Endothelial cell of umbilical vein (primary cell): ENCODE measurements around the gene ZNF786. TPM values are rescaled to one million over a fixed set of nuclear protein-coding genes. Genes with fewer than 3 reads are reported as not detected.
"Not testable (repeated sequence)": the region's sequence is repeated elsewhere in the genome, so short reads cannot be mapped to it uniquely, and the experiment has no call there.

Experiments used
- BruUV-seq: library from RNA; stranded (reverse); fragments of 400-500 nt; replicated peaks from 2 replicates; lab custom pipeline; 2021; lab: Mats Ljungman, UMichigan
- CTCF ChIA-PET: fragments of 300-600, 350-600 bp; sonication (Branson Sonifier 250); formaldehyde crosslinking; loops from one replicate; lab custom pipeline; 2021; ENCODE audit warnings: antibody characterized with exemption, inconsistent platforms; lab: Charles Lee
- POLR2A ChIA-PET: fragments of 300-600, 350-600 bp; sonication (Branson Sonifier 250); formaldehyde crosslinking; loops from one replicate; lab custom pipeline; 2021; ENCODE audit warnings: antibody characterized with exemption, inconsistent platforms; lab: Charles Lee
- DNase-seq: peaks from one replicate; pipeline ENCODE4 v3.0.0-alpha.2; 2011; ENCODE audit warnings: low read depth, low spot score
- FAIRE-seq: peaks from 2 replicates; lab custom pipeline; 2011; peaks lifted over from hg19 to GRCh38; lab: Jason Lieb, UNC
- H2AFZ ChIP-seq: 2 replicates; pipeline ENCODE4 v1.6.0; 2012; ENCODE audit warnings: low read depth, low read length, control low read depth, inconsistent platforms
- H3K27ac ChIP-seq: 2 replicates; pipeline ENCODE4 v1.5.1; 2011; ENCODE audit warnings: low read depth, mild to moderate bottlenecking, control low read depth, low read length, moderate library complexity; ENCODE audit not compliant: insufficient read depth
- H3K27me3 ChIP-seq, 2 experiments: 2 replicates each; pipeline versions ENCODE4 v1.6.0 to v1.6.1; 2011; ENCODE audit warnings: low read length in 2 of 2, mixed read lengths in 1 of 2; ENCODE audit not compliant: control insufficient read depth in 2 of 2, insufficient read depth in 2 of 2
- H3K36me3 ChIP-seq, 2 experiments: 2 replicates in 1 of 2; 3 replicates in 1 of 2; pipeline ENCODE4 v1.5.1; 2011; ENCODE audit warnings: low read length in 2 of 2, mild to moderate bottlenecking in 1 of 2, moderate library complexity in 1 of 2; ENCODE audit not compliant: control insufficient read depth in 2 of 2, insufficient read depth in 2 of 2; ENCODE audit errors: extremely low read depth in 1 of 2
- H3K4me1 ChIP-seq: 3 replicates; pipeline ENCODE4 v1.5.1; 2011; ENCODE audit warnings: mild to moderate bottlenecking, low read length; ENCODE audit not compliant: control insufficient read depth, insufficient read depth; ENCODE audit errors: extremely low read depth
- H3K4me2 ChIP-seq: 2 replicates; pipeline ENCODE4 v1.6.1; 2011; ENCODE audit warnings: low read length, control low read depth, mixed read lengths; ENCODE audit not compliant: insufficient read depth
- H3K4me3 ChIP-seq, 3 experiments: fragments of 200-600 bp in 1 of 3; sonication (generic), shearing (Covaris generic) in 1 of 3; replicated peaks in 1 of 3; 2 replicates each; pipeline ENCODE4 v1.5.1; 2011 to 2016; ENCODE audit warnings: control low read depth in 3 of 3, low read length in 3 of 3, mild to moderate bottlenecking in 2 of 3, inconsistent platforms in 1 of 3, low read depth in 1 of 3, moderate library complexity in 1 of 3; ENCODE audit not compliant: insufficient read depth in 1 of 3
- H3K79me2 ChIP-seq: 2 replicates; pipeline ENCODE4 v1.6.0; 2012; ENCODE audit warnings: low read length, inconsistent platforms; ENCODE audit not compliant: control insufficient read depth, insufficient read depth
- H3K9ac ChIP-seq: replicated peaks from 2 replicates; pipeline ENCODE3; 2011; ENCODE audit warnings: low read length, control low read depth; ENCODE audit not compliant: insufficient read depth; ENCODE audit errors: extremely low read depth
- H3K9me1 ChIP-seq: replicated peaks from 3 replicates; pipeline ENCODE4 v1.6.0; 2011; ENCODE audit warnings: mild to moderate bottlenecking, low read length; ENCODE audit not compliant: control insufficient read depth, insufficient read depth; ENCODE audit errors: extremely low read depth
- H3K9me3 ChIP-seq: replicated peaks from 2 replicates; pipeline ENCODE4 v1.5.1; 2012; ENCODE audit warnings: low read length, inconsistent platforms; ENCODE audit not compliant: control insufficient read depth, insufficient read depth
- H4K20me1 ChIP-seq: replicated peaks from 2 replicates; pipeline ENCODE3; 2011; ENCODE audit warnings: mild to moderate bottlenecking, low read length; ENCODE audit not compliant: control insufficient read depth, insufficient read depth; ENCODE audit errors: extremely low read depth
- CTCF ChIP-seq, 2 donors: IDR thresholded peaks; 1 replicate in 1 of 2; 2 replicates in 1 of 2; pipeline ENCODE4 v1.5.1; 2011; ENCODE audit warnings: low read length in 2 of 2, mild to moderate bottlenecking in 2 of 2, moderate library complexity in 2 of 2, control low read depth in 1 of 2, inconsistent platforms in 1 of 2, low read depth in 1 of 2; ENCODE audit not compliant: insufficient read depth in 1 of 2; ENCODE audit errors: extremely low read depth in 1 of 2
- EZH2 ChIP-seq: IDR thresholded peaks from 2 replicates; pipeline ENCODE4 v1.6.1; 2012; ENCODE audit warnings: borderline replicate concordance, low read depth, mild to moderate bottlenecking, moderate library complexity, low read length, inconsistent platforms; ENCODE audit not compliant: severe bottlenecking
- FOS ChIP-seq: IDR thresholded peaks from 2 replicates; pipeline ENCODE4 v1.6.1; 2011; ENCODE audit warnings: mild to moderate bottlenecking, low read length, moderate library complexity, borderline replicate concordance; ENCODE audit not compliant: insufficient read depth
- GATA2 ChIP-seq: IDR thresholded peaks from 2 replicates; pipeline ENCODE4 v1.7.0; 2011; ENCODE audit warnings: low read depth, mild to moderate bottlenecking, moderate library complexity, mixed read lengths, low read length; ENCODE audit not compliant: insufficient read length, insufficient read depth
- JUN ChIP-seq: IDR thresholded peaks from 2 replicates; pipeline ENCODE4 v1.6.1; 2011; ENCODE audit warnings: borderline replicate concordance, low read depth; ENCODE audit not compliant: insufficient read length, insufficient read depth
- MAX ChIP-seq: IDR thresholded peaks from 2 replicates; pipeline ENCODE4 v1.6.1; 2011; ENCODE audit not compliant: insufficient read depth, insufficient read length
- MYC ChIP-seq: IDR thresholded peaks from one replicate; pipeline ENCODE4 v1.6.1; 2011; ENCODE audit warnings: mild to moderate bottlenecking, low read depth, low read length
- POLR2A ChIP-seq: IDR thresholded peaks from 2 replicates; pipeline ENCODE4 v1.6.1; 2012; ENCODE audit warnings: low read depth, mild to moderate bottlenecking, control low read depth, low read length
- POLR2AphosphoS5 ChIP-seq: IDR thresholded peaks from 2 replicates; pipeline ENCODE4 v1.6.1; 2012; ENCODE audit warnings: low read depth, mild to moderate bottlenecking, control low read depth, low read length, moderate library complexity; ENCODE audit not compliant: insufficient read depth
- dilution Hi-C: fragments of 300-500 bp; cut with MboI; formaldehyde crosslinking; loops from one replicate; pipeline ENCODE4 v1.15.0; 2019; ENCODE audit warnings: low sequenced_read_pairs; ENCODE audit not compliant: extremely low pct_ligation_motif_present
- intact Hi-C: fragments of 100-400 bp; cut with micrococcal nuclease; formaldehyde crosslinking; loops from one replicate; pipeline ENCODE4 v1.10.0; 2022
- polyA plus RNA-seq, 4 experiments: library from polyadenylated mRNA; depleted of rRNA in 3 of 4; stranded (reverse) in 3 of 4; unstranded in 1 of 4; fragments of >200 nt; gene quantifications; 2 replicates each; pipeline versions ENCODE4 v1.2.1 to v1.2.3, GENCODE V29; 2011 to 2012; ENCODE audit warnings: missing spikeins in 1 of 4
- total RNA-seq: library from RNA; stranded (reverse); gene quantifications from 2 replicates; pipeline ENCODE4 v1.2.3, GENCODE V29; 2021

ZNF786 gene
- total and polyA plus RNA-seq, 2 donors (not counting 3 experiments of a cell fraction or from before 2014, with no cell fraction given), result 2.8 to 5.9 TPM

GRCh38 chr7:149063476-149063875 is 27.0 kb downstream of the ZNF786 start:
- H4K20me1 ChIP-seq, result no peaks in the 10 kb centered on the region
- H3K9ac ChIP-seq, result no peak overlapping the region
- no peaks in the 10 kb centered on the region for H3K36me3 ChIP-seq
- ChIA-PET CTCF (no interaction called here), POLR2A (no interaction called here)
- H3K9me1 ChIP-seq, result no peaks in the 10 kb centered on the region
- intact Hi-C loops (no loop called here), dilution Hi-C loops (no loop called here)
- no peak for TF ChIP-seq CTCF (IDR thresholded peaks at IDR 0.05; ENCODE audit: extremely low read depth in 1 of 2, insufficient read depth in 1 of 2, low read depth in 1 of 2, low read length in 2 of 2)
- no peak for TF ChIP-seq GATA2
- TF ChIP-seq POLR2A, result no peak
- no peak for TF ChIP-seq MAX
- TF ChIP-seq EZH2, result no peak
- no peak for TF ChIP-seq MYC
- TF ChIP-seq FOS, result no peak
- no peak for TF ChIP-seq POLR2AphosphoS5
- TF ChIP-seq JUN, result no peak
- H3K4me3 ChIP-seq, result no peak overlapping the region
- BruUV-seq, result no TSS peak
- H3K27ac ChIP-seq, result no peak overlapping the region
- no peak overlapping the region for H2AFZ ChIP-seq
- H3K79me2 ChIP-seq, result no peaks in the 10 kb centered on the region
- no peaks in the 10 kb centered on the region for H3K9me3 ChIP-seq
- no peak overlapping the region for H3K4me2 ChIP-seq
- peaks cover 2% of the 10 kb centered on the region for H3K4me1 ChIP-seq
- DNase-seq (no peak), FAIRE-seq (no peak)
- no peaks in the 10 kb centered on the region for H3K27me3 ChIP-seq

GRCh38 chr7:149062217-149062899 is 28.2 kb downstream of the ZNF786 start:
- POLR2A ChIA-PET, H3K27ac ChIP-seq, H3K79me2 ChIP-seq, H3K9ac ChIP-seq, H3K27me3 ChIP-seq, intact Hi-C loops, H3K4me2 ChIP-seq, H3K36me3 ChIP-seq, H3K4me1 ChIP-seq, H3K9me3 ChIP-seq, H2AFZ ChIP-seq, H4K20me1 ChIP-seq, H3K9me1 ChIP-seq, BruUV-seq, H3K4me3 ChIP-seq, DNase-seq, FAIRE-seq, dilution Hi-C loops: not testable (repeated sequence)
- CTCF ChIA-PET, result interaction anchor here (0.6 to 1.2 kb wide), 3 partner anchors 11 to 91 kb away, joined by 3 to 4 read pairs (median 3); no protein-coding TSS in a partner anchor
